K562 (cell line): Measurements from ENCODE around the gene SPRR3. TPM values are rescaled to one million over a fixed set of nuclear protein-coding genes. Genes with fewer than 3 reads are reported as not detected.

Source experiments
- BDP1 ChIP-seq: IDR thresholded peaks from 3 replicates; pipeline ENCODE4 v1.6.1; 2011; ENCODE audit not compliant: insufficient read length, insufficient read depth
- CBFB ChIP-seq: sonication (generic); formaldehyde crosslinking; IDR thresholded peaks from 2 replicates; pipeline ENCODE4 v1.4.0; 2020; ENCODE audit warnings: mild to moderate bottlenecking, missing genetic modification reagents
- CREBBP ChIP-seq: IDR thresholded peaks from one replicate; pipeline ENCODE4 v1.6.1; 2012; ENCODE audit warnings: low read depth, mild to moderate bottlenecking, control low read depth, inconsistent platforms, low read length
- CXXC5 ChIP-seq: fragments of 250-450 bp; sonication (Bioruptor Pico); IDR thresholded peaks from 2 replicates; pipeline ENCODE4 v1.8.0; 2022; ENCODE audit warnings: inconsistent platforms, mild to moderate bottlenecking, moderate library complexity
- EP400 ChIP-seq: fragments of 450-650 bp; IDR thresholded peaks from 2 replicates; pipeline ENCODE4 v1.6.1; 2017; ENCODE audit warnings: antibody characterized with exemption, mild to moderate bottlenecking, moderate library complexity
- EWSR1 ChIP-seq: fragments of 450-650 bp; IDR thresholded peaks from 2 replicates; pipeline ENCODE4 v1.6.1; 2018; ENCODE audit warnings: borderline replicate concordance, mild to moderate bottlenecking, low read depth, moderate library complexity; ENCODE audit not compliant: partially characterized antibody
- MYBL2 ChIP-seq, 2 experiments: fragments of 450-650 bp in 1 of 2; sonication (generic) in 1 of 2; formaldehyde crosslinking in 1 of 2; IDR thresholded peaks; 2 replicates each; pipeline versions ENCODE4 v1.6.1 to v1.8.1; 2017 to 2022; ENCODE audit warnings: borderline replicate concordance in 1 of 2, inconsistent platforms in 1 of 2, low read depth in 1 of 2, mild to moderate bottlenecking in 1 of 2, missing genetic modification reagents in 1 of 2, moderate library complexity in 1 of 2
- NFIX ChIP-seq: fragments of 250-450 bp; sonication (Bioruptor Pico); IDR thresholded peaks from 2 replicates; pipeline ENCODE4 v1.4.0; 2020; ENCODE audit warnings: low read depth, mild to moderate bottlenecking, moderate library complexity
- POLR2G ChIP-seq: fragments of 200-400 bp; formaldehyde crosslinking; IDR thresholded peaks from 2 replicates; pipeline ENCODE4 v1.6.1; 2017; ENCODE audit warnings: low read depth, mild to moderate bottlenecking, antibody characterized with exemption, low read length, moderate library complexity
- PURB ChIP-seq: sonication (generic); formaldehyde crosslinking; IDR thresholded peaks from 2 replicates; pipeline ENCODE4 v1.9.0; 2021; ENCODE audit warnings: low read depth, mild to moderate bottlenecking, missing genetic modification reagents
- SMAD2 ChIP-seq: fragments of 150-350 bp; IDR thresholded peaks from 2 replicates; pipeline ENCODE4 v1.6.1; 2014; ENCODE audit warnings: low read depth, mild to moderate bottlenecking, low read length
- TCFL5 ChIP-seq: fragments of 250-450 bp; sonication (Bioruptor Pico); conservative IDR thresholded peaks from 2 replicates; pipeline ENCODE4 v1.6.1; 2021; ENCODE audit warnings: mild to moderate bottlenecking, moderate library complexity, matching md5 sums
- TEAD1 ChIP-seq, 2 experiments: fragments of 450-650 bp in 1 of 2; sonication (generic) in 1 of 2; formaldehyde crosslinking; IDR thresholded peaks; 2 replicates each; pipeline versions ENCODE4 v1.4.0 to v1.8.0; 2020 to 2022; ENCODE audit warnings: mild to moderate bottlenecking in 2 of 2, missing genetic modification reagents in 1 of 2
- TRIM28 ChIP-seq: fragments of 450-650 bp; IDR thresholded peaks from 2 replicates; pipeline ENCODE4 v1.6.1; 2017
- WHSC1 ChIP-seq: IDR thresholded peaks from one replicate; pipeline ENCODE4 v1.6.1; 2012; ENCODE audit warnings: low read length, control low read depth, inconsistent platforms
- ZNF274 ChIP-seq: IDR thresholded peaks from 2 replicates; pipeline ENCODE4 v1.6.1; 2011; ENCODE audit warnings: low read depth, mild to moderate bottlenecking, low read length, moderate library complexity, borderline replicate concordance
- ZNF436 ChIP-seq: fragments of 250-450, 450-650 bp; sonication (Bioruptor Pico); formaldehyde crosslinking; IDR thresholded peaks from 2 replicates; pipeline ENCODE4 v1.7.0; 2020; ENCODE audit warnings: mild to moderate bottlenecking
- ZNF717 ChIP-seq: fragments of 250-450 bp; sonication (Bioruptor Pico); IDR thresholded peaks from 2 replicates; pipeline ENCODE4 v1.5.0; 2021
- ZNF77 ChIP-seq: fragments of 250-450 bp; sonication (Bioruptor Pico); IDR thresholded peaks from 2 replicates; pipeline ENCODE4 v1.5.0; 2020
- ZZZ3 ChIP-seq: fragments of 450-650 bp; IDR thresholded peaks from 2 replicates; pipeline ENCODE4 v1.6.1; 2016; ENCODE audit warnings: antibody characterized with exemption, mild to moderate bottlenecking, moderate library complexity
- polyA plus RNA-seq, 8 experiments: library from polyadenylated mRNA; depleted of rRNA in 4 of 8; stranded (reverse) in 5 of 8; unstranded in 3 of 8; fragments of >200 nt; fragmentation: Nextera tagmentation in 2 of 8; fragmentation: Illumina TruSeq in 1 of 8; extraction: Ambion mirVana in 2 of 8; extraction: Trizol in 1 of 8; gene quantifications; 2 replicates each; pipeline versions ENCODE4 v1.2.1 to v1.2.3, GENCODE V29; 2011 to 2014; ENCODE audit warnings: inconsistent platforms in 1 of 8, missing spikeins in 1 of 8
- total RNA-seq, 7 experiments: library from RNA; depleted of rRNA in 6 of 7; stranded (reverse); fragments of >200 nt in 6 of 7; fragmentation: Illumina TruSeq in 2 of 7; extraction: Trizol in 2 of 7; gene quantifications; 2 replicates each; pipeline versions ENCODE4 v1.2.1 to v1.2.3, GENCODE V29; 2011 to 2021; ENCODE audit warnings: low replicate concordance in 1 of 7
- TF ChIP-seq, protein P1 (sequence below): IDR thresholded peaks from 2 replicates; pipeline ENCODE4 v1.6.1; 2011; ENCODE audit not compliant: insufficient read length; ENCODE audit errors: extremely low read depth
- TF ChIP-seq, protein P2 (sequence below): conservative IDR thresholded peaks from 2 replicates; pipeline ENCODE4 v1.6.1; 2011; ENCODE audit warnings: low read depth, mild to moderate bottlenecking, low read length; ENCODE audit not compliant: control insufficient read depth
- TF ChIP-seq, protein P3 (sequence below): IDR thresholded peaks from 3 replicates; pipeline ENCODE4 v1.6.1; 2011; ENCODE audit warnings: borderline replicate concordance, mild to moderate bottlenecking; ENCODE audit not compliant: insufficient read length, insufficient read depth
- TF ChIP-seq, protein P4 (sequence below): fragments of 450-650 bp; formaldehyde crosslinking; IDR thresholded peaks from 2 replicates; pipeline ENCODE4 v1.4.0; 2022; ENCODE audit warnings: missing genetic modification characterization
- TF ChIP-seq, protein P5 (sequence below): sonication (generic); formaldehyde crosslinking; IDR thresholded peaks from 2 replicates; pipeline ENCODE4 v1.9.0; 2022; ENCODE audit warnings: mild to moderate bottlenecking, missing genetic modification reagents

The SPRR3 gene
- total and polyA plus RNA-seq, 9 of the 15 experiments (the other 6 are each of a cell fraction or from before 2014, with no cell fraction given) = not detected

DNA sequence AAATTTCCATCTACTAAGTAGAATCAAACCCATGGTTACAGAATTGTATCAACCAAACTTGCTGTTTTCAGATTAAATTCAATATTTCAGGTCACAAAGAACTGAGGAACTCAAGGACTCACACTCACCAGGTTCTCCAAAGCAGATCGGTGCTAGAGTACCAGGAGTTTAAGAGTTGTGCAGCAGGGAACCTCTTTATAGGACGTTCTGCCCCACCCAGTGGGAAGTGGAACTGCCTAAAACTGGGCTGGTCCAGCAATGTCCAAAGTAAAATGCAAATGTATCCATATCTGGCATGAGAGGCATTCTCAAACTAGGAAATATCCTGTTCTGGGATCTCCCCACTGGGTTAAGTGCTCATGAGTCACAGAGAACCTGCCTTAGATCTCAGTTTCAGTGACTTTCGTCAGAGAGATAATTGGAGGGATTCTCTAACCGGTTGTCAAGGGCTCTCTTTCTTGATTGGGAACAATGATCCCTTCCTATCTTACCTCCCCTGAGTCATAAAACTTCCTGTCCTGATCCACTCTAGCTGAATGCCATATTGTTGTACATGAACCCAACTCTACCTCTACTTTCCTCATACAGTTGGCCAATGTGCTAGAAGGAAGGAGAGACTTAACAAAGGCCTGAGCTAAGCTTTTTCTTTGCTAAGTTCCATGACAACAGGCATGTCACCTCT lies 39.5 kb downstream of the SPRR3 start, which contains the start of gene SPRR2D (continued):
- TF ChIP-seq EP400 (peak; percentile 20; the same call in 1 of the 2 replicates), TCFL5 (CRISPR knock-in tag) (no peak), TEAD1 (CRISPR knock-in tag; IDR thresholded peaks at IDR 0.05) (no peak), WHSC1 (no peak), CBFB (CRISPR knock-in tag) (no peak), SMAD2 (no peak), CREBBP (no peak), CXXC5 (CRISPR knock-in tag) (no peak), EWSR1 (no peak), POLR2G (no peak), TRIM28 (no peak), PURB (CRISPR knock-in tag) (no peak), ZNF717 (CRISPR knock-in tag) (no peak), ZNF274 (no peak), NFIX (no peak), ZNF436 (no peak), BDP1 (no peak), ZNF77 (no peak), MYBL2 (IDR thresholded peaks at IDR 0.05; ENCODE audit: low read depth) (no peak), MYBL2 (CRISPR knock-in tag; IDR thresholded peaks at IDR 0.05; ENCODE audit: borderline replicate concordance) (no peak), ZZZ3 (no peak)
- TF ChIP-seq, protein P1, sequence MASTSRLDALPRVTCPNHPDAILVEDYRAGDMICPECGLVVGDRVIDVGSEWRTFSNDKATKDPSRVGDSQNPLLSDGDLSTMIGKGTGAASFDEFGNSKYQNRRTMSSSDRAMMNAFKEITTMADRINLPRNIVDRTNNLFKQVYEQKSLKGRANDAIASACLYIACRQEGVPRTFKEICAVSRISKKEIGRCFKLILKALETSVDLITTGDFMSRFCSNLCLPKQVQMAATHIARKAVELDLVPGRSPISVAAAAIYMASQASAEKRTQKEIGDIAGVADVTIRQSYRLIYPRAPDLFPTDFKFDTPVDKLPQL = no peak
- TF ChIP-seq, protein P2, sequence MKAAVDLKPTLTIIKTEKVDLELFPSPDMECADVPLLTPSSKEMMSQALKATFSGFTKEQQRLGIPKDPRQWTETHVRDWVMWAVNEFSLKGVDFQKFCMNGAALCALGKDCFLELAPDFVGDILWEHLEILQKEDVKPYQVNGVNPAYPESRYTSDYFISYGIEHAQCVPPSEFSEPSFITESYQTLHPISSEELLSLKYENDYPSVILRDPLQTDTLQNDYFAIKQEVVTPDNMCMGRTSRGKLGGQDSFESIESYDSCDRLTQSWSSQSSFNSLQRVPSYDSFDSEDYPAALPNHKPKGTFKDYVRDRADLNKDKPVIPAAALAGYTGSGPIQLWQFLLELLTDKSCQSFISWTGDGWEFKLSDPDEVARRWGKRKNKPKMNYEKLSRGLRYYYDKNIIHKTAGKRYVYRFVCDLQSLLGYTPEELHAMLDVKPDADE = no peak
- TF ChIP-seq, protein P3, sequence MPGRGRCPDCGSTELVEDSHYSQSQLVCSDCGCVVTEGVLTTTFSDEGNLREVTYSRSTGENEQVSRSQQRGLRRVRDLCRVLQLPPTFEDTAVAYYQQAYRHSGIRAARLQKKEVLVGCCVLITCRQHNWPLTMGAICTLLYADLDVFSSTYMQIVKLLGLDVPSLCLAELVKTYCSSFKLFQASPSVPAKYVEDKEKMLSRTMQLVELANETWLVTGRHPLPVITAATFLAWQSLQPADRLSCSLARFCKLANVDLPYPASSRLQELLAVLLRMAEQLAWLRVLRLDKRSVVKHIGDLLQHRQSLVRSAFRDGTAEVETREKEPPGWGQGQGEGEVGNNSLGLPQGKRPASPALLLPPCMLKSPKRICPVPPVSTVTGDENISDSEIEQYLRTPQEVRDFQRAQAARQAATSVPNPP = no peak
- TF ChIP-seq, protein P4, sequence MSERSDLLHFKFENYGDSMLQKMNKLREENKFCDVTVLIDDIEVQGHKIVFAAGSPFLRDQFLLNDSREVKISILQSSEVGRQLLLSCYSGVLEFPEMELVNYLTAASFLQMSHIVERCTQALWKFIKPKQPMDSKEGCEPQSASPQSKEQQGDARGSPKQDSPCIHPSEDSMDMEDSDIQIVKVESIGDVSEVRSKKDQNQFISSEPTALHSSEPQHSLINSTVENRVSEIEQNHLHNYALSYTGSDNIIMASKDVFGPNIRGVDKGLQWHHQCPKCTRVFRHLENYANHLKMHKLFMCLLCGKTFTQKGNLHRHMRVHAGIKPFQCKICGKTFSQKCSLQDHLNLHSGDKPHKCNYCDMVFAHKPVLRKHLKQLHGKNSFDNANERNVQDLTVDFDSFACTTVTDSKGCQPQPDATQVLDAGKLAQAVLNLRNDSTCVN (CRISPR knock-in tag) = no peak
- TF ChIP-seq, protein P5, sequence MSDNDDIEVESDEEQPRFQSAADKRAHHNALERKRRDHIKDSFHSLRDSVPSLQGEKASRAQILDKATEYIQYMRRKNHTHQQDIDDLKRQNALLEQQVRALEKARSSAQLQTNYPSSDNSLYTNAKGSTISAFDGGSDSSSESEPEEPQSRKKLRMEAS (CRISPR knock-in tag) = no peak
